GM12892 (cell line): ENCODE measurements around the gene LRRC45.

Experiments used
- POLR2A ChIP-seq: IDR thresholded peaks from 2 replicates; pipeline ENCODE4 v1.6.1; 2011; ENCODE audit warnings: low read depth, low read length, control low read depth
- POLR2AphosphoS5 ChIP-seq: IDR thresholded peaks from 2 replicates; pipeline ENCODE4 v1.6.1; 2011; ENCODE audit warnings: low read depth, low read length, control low read depth
- TAF1 ChIP-seq: IDR thresholded peaks from 2 replicates; pipeline ENCODE4 v1.6.1; 2011; ENCODE audit warnings: low read depth, mild to moderate bottlenecking, control low read depth, low read length, borderline replicate concordance

DNA sequence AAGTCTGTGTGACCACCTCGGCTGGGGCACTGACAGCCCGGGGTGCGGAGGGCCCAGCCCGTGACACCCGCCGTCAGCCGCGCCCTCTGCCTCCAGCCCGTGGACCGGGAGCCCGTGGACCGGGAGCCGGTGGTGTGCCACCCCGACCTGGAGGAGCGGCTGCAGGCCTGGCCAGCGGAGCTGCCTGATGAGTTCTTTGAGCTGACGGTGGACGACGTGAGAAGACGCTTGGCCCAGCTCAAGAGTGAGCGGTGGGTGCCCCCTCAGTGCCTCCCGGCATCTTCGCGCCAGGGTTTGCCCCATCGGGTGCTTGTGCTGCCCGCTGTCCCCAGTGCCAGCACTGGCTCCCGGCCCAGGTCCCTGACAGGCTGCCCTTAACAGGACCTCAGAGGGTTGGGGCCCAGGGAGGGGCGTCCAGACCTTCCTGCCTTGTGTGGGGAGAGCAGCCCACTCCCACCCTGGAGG, 14.1 kb upstream of the LRRC45 start:
- TF ChIP-seq POLR2A (no peak), POLR2AphosphoS5 (no peak), TAF1 (no peak)
